Left ventricle myocardium inferior (tissue), 1 donor: ENCODE results near the gene KMT5C. TPM values are rescaled to one million over a fixed set of nuclear protein-coding genes. Genes with fewer than 3 reads are reported as not detected.

ENCODE experiments used
- DNase-seq: peaks from one replicate; pipeline ENCODE4 v3.0.0-alpha.2; 2020
- H3K27ac ChIP-seq: fragments of 200-600 bp; replicated peaks from 2 replicates; pipeline ENCODE4 v1.8.0; 2021
- H3K27me3 ChIP-seq: fragments of 200-600 bp; 2 replicates; pipeline ENCODE4 v1.8.0; 2021; ENCODE audit warnings: low read depth
- H3K36me3 ChIP-seq: fragments of 200-600 bp; 2 replicates; pipeline ENCODE4 v1.8.0; 2021
- H3K4me1 ChIP-seq: fragments of 200-600 bp; 2 replicates; pipeline ENCODE4 v1.8.0; 2021
- H3K4me3 ChIP-seq: fragments of 200-600 bp; 2 replicates; pipeline ENCODE4 v1.8.0; 2021; ENCODE audit warnings: mild to moderate bottlenecking, moderate library complexity
- H3K9me3 ChIP-seq: fragments of 200-600 bp; replicated peaks from 2 replicates; pipeline ENCODE4 v1.8.0; 2021
- intact Hi-C: fragments of 100-400 bp; cut with micrococcal nuclease; formaldehyde crosslinking; loops from one replicate; pipeline ENCODE4 v1.11.0; 2022
- total RNA-seq: library from RNA; stranded (reverse); fragmentation: NEBNext Ultra II Directional; extraction: Animal tissue kit (Norgen Biotek cat#: 25700); gene quantifications from one replicate; pipeline ENCODE4 v1.2.1, GENCODE V29; 2021
- TF ChIP-seq, protein P1 (sequence below): fragments of 200-600 bp; IDR thresholded peaks from 2 replicates; pipeline ENCODE4 v1.8.0; 2021; ENCODE audit warnings: antibody characterized with exemption, mild to moderate bottlenecking, borderline replicate concordance
- donor health status: DM: no; HTN: yes; CAD: no; lungs with severe emphysema.

KMT5C gene
- total RNA-seq, 1 donor from 2014 or later, result 5.1 TPM

DNA sequence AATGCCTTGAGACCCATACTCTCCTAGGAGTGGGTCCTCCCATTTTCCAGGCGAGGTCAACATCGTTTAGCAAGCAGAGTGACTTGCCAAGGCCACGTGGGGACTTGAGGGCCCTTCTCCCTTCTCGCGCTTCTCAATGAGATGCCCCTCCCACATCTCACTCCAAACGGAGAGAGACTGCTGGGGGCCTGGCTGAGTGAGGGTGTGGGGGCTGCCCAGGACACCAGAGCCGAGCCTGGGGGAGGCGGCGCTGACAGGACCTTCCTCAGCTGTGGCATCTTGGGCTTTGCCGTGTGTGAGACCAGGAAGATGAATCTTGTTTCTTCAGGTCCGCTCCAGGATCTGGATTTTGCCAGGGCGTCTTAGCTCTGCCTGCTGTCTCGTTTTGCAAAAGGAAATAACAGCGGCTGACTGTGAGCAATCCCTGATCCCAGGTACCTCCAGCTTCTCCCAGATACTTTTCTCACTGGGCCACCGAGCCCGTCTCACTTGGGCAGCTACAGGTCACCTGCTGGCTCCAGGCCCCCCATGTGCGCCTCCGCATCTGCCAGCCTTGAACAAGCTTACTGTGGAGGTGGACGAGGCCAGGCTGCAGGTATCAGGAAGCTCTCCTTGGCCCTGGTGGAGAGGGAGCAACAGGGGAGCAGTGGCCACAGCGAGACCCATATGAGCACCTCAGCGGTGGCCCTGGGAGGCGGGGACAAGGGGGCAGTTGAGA, 8.8 kb downstream of the KMT5C start:
- TF ChIP-seq, protein P1, sequence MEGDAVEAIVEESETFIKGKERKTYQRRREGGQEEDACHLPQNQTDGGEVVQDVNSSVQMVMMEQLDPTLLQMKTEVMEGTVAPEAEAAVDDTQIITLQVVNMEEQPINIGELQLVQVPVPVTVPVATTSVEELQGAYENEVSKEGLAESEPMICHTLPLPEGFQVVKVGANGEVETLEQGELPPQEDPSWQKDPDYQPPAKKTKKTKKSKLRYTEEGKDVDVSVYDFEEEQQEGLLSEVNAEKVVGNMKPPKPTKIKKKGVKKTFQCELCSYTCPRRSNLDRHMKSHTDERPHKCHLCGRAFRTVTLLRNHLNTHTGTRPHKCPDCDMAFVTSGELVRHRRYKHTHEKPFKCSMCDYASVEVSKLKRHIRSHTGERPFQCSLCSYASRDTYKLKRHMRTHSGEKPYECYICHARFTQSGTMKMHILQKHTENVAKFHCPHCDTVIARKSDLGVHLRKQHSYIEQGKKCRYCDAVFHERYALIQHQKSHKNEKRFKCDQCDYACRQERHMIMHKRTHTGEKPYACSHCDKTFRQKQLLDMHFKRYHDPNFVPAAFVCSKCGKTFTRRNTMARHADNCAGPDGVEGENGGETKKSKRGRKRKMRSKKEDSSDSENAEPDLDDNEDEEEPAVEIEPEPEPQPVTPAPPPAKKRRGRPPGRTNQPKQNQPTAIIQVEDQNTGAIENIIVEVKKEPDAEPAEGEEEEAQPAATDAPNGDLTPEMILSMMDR, result no peak
- H3K4me1 ChIP-seq, result peaks cover 5% of the 10 kb centered on the region
- H3K36me3 ChIP-seq, result peaks cover 13% of the 10 kb centered on the region
- H3K27ac ChIP-seq, result no peak overlapping the region
- H3K27me3 ChIP-seq, result peaks cover 38% of the 10 kb centered on the region
- DNase-seq, result no peak
- intact Hi-C loops, result no loop called here
- no peaks in the 10 kb centered on the region for H3K9me3 ChIP-seq
- no peak overlapping the region for H3K4me3 ChIP-seq

DNA sequence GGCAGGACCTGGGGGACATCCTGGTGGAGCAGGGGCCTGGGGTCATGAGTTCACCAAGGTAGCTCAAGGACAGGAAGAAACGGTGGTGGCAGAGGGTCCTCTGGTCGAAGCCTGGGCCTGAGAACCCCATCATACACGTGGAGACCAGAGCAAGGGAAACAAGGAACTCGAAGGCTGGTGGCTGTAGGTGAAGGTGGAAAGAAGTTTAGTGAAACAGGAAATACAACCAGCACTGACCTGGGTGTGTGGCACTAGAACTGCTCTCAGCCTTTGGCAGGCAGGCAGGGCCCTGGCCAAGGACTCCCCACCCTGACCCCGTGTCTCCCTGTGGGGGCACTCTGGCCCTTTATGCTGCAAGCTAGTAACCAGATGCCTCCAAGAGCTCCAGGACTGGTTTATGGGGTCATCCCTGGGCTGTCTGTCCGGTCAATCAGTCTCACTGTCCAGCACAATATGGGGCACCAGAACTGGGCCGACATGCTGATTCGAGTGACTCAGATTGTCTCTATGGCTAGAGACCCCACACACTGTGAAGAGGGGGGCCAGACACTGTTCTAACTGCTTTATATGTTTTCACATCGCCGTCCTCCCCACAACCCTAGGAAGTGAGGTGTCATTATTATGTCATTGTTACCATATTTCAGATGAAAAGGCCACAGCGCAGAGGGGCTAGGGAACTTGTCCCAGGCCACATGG, 11.1 kb downstream of the KMT5C start:
- peaks cover 8% of the 10 kb centered on the region for H3K36me3 ChIP-seq
- peaks cover 19% of the 10 kb centered on the region for H3K4me1 ChIP-seq
- TF ChIP-seq, protein P1, result no peak
- H3K27ac ChIP-seq, result no peak overlapping the region
- peaks cover 60% of the 10 kb centered on the region for H3K27me3 ChIP-seq
- intact Hi-C loops, result no loop called here
- H3K4me3 ChIP-seq, result no peak overlapping the region
- H3K9me3 ChIP-seq, result no peaks in the 10 kb centered on the region
- no peak for DNase-seq

DNA sequence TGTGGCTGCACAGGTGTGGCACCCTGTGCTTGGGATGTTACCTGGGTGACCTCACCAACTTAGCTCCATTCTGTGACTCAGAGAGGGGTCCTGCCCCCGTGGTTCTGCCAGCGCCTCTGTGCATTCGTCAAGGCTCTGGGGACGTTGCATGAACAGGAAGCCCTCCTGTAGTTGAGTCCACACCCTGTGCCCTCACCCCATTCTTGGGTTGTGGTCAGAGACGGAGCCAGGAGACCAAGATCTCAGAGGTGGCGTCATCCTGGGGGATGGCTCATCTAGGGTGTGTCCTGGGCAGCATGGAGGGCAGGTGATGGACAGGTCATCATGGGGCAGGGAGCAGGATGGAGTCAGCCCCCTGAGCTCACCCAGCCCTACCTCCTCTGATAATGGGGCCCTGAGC, 12.4 kb downstream of the KMT5C start:
- no peaks in the 10 kb centered on the region for H3K9me3 ChIP-seq
- TF ChIP-seq, protein P1, result no peak
- DNase-seq, result no peak
- H3K4me3 ChIP-seq, result no peak overlapping the region
- H3K27ac ChIP-seq, result no peak overlapping the region
- peaks cover 73% of the 10 kb centered on the region for H3K27me3 ChIP-seq
- intact Hi-C loops, result no loop called here
- peaks cover 19% of the 10 kb centered on the region for H3K4me1 ChIP-seq
- H3K36me3 ChIP-seq, result no peaks in the 10 kb centered on the region

DNA sequence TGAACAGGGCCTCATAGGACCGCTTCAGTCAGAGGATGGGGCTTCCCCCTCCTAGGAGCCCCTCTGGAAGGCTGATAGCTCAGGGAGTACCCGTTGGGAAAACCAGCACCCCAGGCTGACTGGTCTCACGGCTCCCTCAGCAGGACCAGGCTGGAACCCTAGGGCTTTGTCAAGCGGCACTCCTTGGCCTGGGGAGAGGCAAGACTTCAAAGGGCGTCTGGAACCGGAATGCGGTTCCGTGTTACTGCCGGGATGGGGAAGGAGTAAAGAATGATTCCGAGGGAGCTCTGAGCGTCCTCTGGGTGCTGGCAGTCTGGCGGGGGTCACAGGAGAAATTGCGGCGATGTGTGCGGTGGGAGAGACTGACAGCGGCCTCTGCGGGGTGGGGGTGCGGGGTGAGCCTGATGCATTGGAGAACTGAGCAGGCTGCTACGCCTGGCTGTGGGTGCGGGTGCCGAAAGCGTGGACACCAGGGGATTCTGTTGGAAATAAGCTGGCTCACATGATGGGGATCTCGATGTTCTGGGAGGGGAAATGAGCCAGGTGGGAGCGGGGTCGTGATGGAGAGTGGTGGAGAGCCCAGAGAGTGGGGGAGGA, 13.0 kb downstream of the KMT5C start:
- Histone ChIP-seq H3K4me3 (no peak overlapping the region), H3K36me3 (no peaks in the 10 kb centered on the region), H3K27ac (no peak overlapping the region), H3K4me1 (peaks cover 19% of the 10 kb centered on the region), H3K9me3 (no peaks in the 10 kb centered on the region), H3K27me3 (peaks cover 79% of the 10 kb centered on the region)
- DNase-seq, result no peak
- TF ChIP-seq, protein P1, result no peak
- intact Hi-C loops, result no loop called here

DNA sequence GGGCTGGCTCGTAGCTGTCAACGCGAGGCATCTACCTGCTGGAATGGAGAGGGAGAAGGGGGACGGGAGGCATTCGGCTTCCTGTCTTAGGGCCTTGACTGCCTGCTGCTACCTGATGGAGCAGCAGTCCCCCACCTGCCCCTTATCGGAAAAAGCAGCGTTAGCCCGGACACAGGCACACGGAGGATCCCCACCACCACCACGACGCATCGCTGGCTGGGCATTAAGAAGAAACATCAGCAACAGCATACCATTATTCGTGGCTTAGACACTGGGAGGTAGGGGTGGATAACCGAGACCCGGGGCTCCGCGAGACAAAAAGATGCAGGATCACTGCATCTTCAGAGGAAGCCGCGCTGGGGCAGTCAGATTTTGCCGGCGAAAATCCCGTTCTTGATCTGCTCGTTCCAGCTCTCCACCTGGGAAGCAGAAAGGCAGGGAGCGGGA, 13.7 kb downstream of the KMT5C start:
- intact Hi-C loops, result no loop called here

More for the DNA sequence above, 13.7 kb downstream of the KMT5C start:
- no peaks in the 10 kb centered on the region for H3K9me3 ChIP-seq
- no peak for DNase-seq
- H3K27me3 ChIP-seq, result peaks cover 85% of the 10 kb centered on the region
- H3K27ac ChIP-seq, result no peak overlapping the region
- TF ChIP-seq, protein P1, result no peak
- no peaks in the 10 kb centered on the region for H3K36me3 ChIP-seq
- peaks cover 19% of the 10 kb centered on the region for H3K4me1 ChIP-seq
- H3K4me3 ChIP-seq, result peak overlapping the region; percentile 61
